WI38 (cell line): ENCODE data around the gene DUSP14.

ENCODE experiments used
- H3K4me3 ChIP-seq: 2 replicates; pipeline ENCODE4 v1.5.1; 2011; ENCODE audit warnings: low read depth, mild to moderate bottlenecking, control low read depth, low read length
- CTCF ChIP-seq: IDR thresholded peaks from 2 replicates; pipeline ENCODE4 v1.5.1; 2012; ENCODE audit warnings: low read depth, mild to moderate bottlenecking, control low read depth, low read length

The DUSP14 gene

GRCh38 chr17:37493249-37494027, 3.7 kb downstream of the DUSP14 start:
- TF ChIP-seq CTCF = no peak
- H3K4me3 ChIP-seq = peak overlapping the region; percentile 88; the same call in 1 of the 2 replicates

DNA sequence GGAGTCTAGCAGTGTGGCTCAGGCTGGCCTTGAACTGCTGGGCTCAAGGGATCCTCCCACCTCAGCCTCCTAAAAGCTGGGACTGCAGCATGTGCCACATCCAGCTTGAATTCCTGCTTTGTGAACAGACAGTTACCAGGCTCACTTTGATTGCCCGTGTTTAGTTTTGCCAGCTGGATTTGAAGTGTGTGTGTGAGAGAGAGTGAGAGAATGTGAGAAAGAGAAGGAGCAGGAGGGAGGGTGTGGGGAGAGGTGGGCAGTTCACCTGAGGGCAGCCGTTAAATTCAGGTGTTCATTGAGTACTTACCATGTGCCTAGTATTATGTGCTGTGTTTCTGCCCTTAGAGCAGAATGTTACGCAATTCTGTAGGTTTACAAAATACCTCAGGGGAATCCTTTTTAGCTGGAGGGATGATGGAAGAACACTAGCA, 4.7 kb downstream of the DUSP14 start:
- TF ChIP-seq CTCF = no peak
- no peak overlapping the region for H3K4me3 ChIP-seq

GRCh38 chr17:37494971-37495370, 5.3 kb downstream of the DUSP14 start:
- no peak for TF ChIP-seq CTCF
- no peak overlapping the region for H3K4me3 ChIP-seq

GRCh38 chr17:37500378-37500777, 10.7 kb downstream of the DUSP14 start:
- no peak for TF ChIP-seq CTCF
- H3K4me3 ChIP-seq = no peak overlapping the region

- H3K4me3 ChIP-seq = no peak overlapping the region
- TF ChIP-seq CTCF = no peak
Measured at GRCh38 chr17:37502009-37502936, 12.6 kb downstream of the DUSP14 start.

DNA sequence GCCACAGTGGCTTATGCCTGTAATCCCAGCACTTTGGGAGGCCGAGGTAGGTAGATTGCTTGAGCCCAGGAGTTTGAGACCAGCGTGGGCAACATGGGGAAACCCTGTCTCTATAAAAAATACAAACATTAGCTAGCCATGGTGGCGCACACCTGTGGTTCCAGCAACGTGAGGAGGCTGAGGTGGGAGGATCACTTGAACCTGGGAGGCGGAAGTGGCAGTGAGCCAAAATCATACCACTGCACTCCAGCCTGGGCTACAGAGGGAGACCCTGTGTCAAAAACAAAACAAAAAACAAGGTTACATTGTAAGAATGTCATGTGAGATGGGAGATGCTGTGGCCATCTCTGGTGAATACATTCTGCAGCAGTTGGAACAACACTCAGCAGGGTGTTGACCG, 13.5 kb downstream of the DUSP14 start:
- no peak for TF ChIP-seq CTCF
- no peak overlapping the region for H3K4me3 ChIP-seq

- no peak for TF ChIP-seq CTCF
- no peak overlapping the region for H3K4me3 ChIP-seq
Measured at GRCh38 chr17:37505333-37505732, 15.6 kb downstream of the DUSP14 start.
